Neural cell (in vitro differentiated cells): Measurements from ENCODE around the gene SKI. TPM values are rescaled to one million over a fixed set of nuclear protein-coding genes. Genes with fewer than 3 reads are reported as not detected.

Experiments
- H2AFZ ChIP-seq: fragments of 200-600, 300-800 bp; sonication (generic), shearing (Covaris generic); 2 replicates; pipeline ENCODE4 v1.6.0; 2014; ENCODE audit warnings: low read depth, mild to moderate bottlenecking, antibody characterized with exemption, low read length, moderate library complexity
- H3F3A ChIP-seq: fragments of 200-600 bp; shearing (Covaris generic); 2 replicates; pipeline ENCODE4 v1.6.1; 2016; ENCODE audit warnings: mild to moderate bottlenecking, moderate library complexity, mixed read lengths, antibody characterized with exemption, low read length; ENCODE audit not compliant: insufficient read depth, poor library complexity, severe bottlenecking
- H3K27ac ChIP-seq: fragments of 200-600, 300-800 bp; sonication (generic), shearing (Covaris generic); 2 replicates; pipeline ENCODE4 v1.5.1; 2014; ENCODE audit warnings: mild to moderate bottlenecking, low read length, moderate library complexity
- H3K27me3 ChIP-seq: fragments of 300-800, 200-600 bp; sonication (generic), shearing (Covaris generic); 2 replicates; pipeline ENCODE4 v1.6.0; 2014; ENCODE audit warnings: mild to moderate bottlenecking, low read depth, low read length, moderate library complexity; ENCODE audit not compliant: insufficient read depth
- H3K36me3 ChIP-seq: fragments of 300-800, 200-600 bp; sonication (generic), shearing (Covaris generic); 2 replicates; pipeline ENCODE4 v1.5.1; 2014; ENCODE audit warnings: mild to moderate bottlenecking, antibody characterized with exemption, low read length, moderate library complexity; ENCODE audit not compliant: insufficient read depth
- H3K4me2 ChIP-seq: fragments of 300-800, 200-600 bp; sonication (generic), shearing (Covaris generic); 2 replicates; pipeline ENCODE4 v1.6.0; 2014; ENCODE audit warnings: mild to moderate bottlenecking, low read length
- H3K4me3 ChIP-seq: fragments of 300-800, 200-600 bp; sonication (generic), shearing (Covaris generic); 2 replicates; pipeline ENCODE4 v1.5.1; 2014; ENCODE audit warnings: mild to moderate bottlenecking, low read length, moderate library complexity
- H3K79me2 ChIP-seq: fragments of 200-600 bp; shearing (Covaris generic); replicated peaks from 2 replicates; pipeline ENCODE4 v1.6.0; 2014; ENCODE audit warnings: mild to moderate bottlenecking, low read length, moderate library complexity; ENCODE audit not compliant: insufficient read depth
- H3K9ac ChIP-seq: fragments of 300-800, 200-600 bp; sonication (generic), shearing (Covaris generic); 2 replicates; pipeline ENCODE4 v1.6.1; 2016; ENCODE audit warnings: mild to moderate bottlenecking, low read length, mixed read lengths
- H3K9me2 ChIP-seq: fragments of 200-600 bp; shearing (Covaris generic); 2 replicates; pipeline ENCODE4 v1.6.1; 2016; ENCODE audit warnings: mild to moderate bottlenecking, low read length, mixed read lengths; ENCODE audit not compliant: insufficient read depth
- H3K9me3 ChIP-seq: fragments of 200-600, 300-800 bp; sonication (generic), shearing (Covaris generic); 2 replicates; pipeline ENCODE4 v1.6.1; 2016; ENCODE audit warnings: mild to moderate bottlenecking, mixed run types, low read length, moderate library complexity, mixed read lengths
- H4K20me1 ChIP-seq: fragments of 200-600 bp; shearing (Covaris generic); 2 replicates; pipeline ENCODE4 v1.6.1; 2016; ENCODE audit warnings: mild to moderate bottlenecking, mixed run types; ENCODE audit not compliant: insufficient read depth
- CTCF ChIP-seq: fragments of 450-650 bp; IDR thresholded peaks from 2 replicates; pipeline ENCODE4 v1.5.1; 2014; ENCODE audit warnings: antibody characterized with exemption, mild to moderate bottlenecking, moderate library complexity; ENCODE audit not compliant: poor library complexity, severe bottlenecking
- EP300 ChIP-seq: fragments of 450-650 bp; conservative IDR thresholded peaks from 2 replicates; pipeline ENCODE4 v1.6.1; 2014; ENCODE audit warnings: antibody characterized with exemption, mild to moderate bottlenecking, moderate library complexity; ENCODE audit not compliant: poor library complexity, severe bottlenecking
- EZH2 ChIP-seq: fragments of 200-600, 300-800 bp; shearing (Covaris generic), sonication (generic); IDR thresholded peaks from 2 replicates; pipeline ENCODE4 v1.6.1; 2014; ENCODE audit warnings: antibody characterized with exemption, low read length, borderline replicate concordance, mild to moderate bottlenecking; ENCODE audit not compliant: insufficient read depth, poor library complexity, severe bottlenecking
- MXI1 ChIP-seq: fragments of 450-650 bp; conservative IDR thresholded peaks from 2 replicates; pipeline ENCODE4 v1.6.1; 2014; ENCODE audit warnings: antibody characterized with exemption, mild to moderate bottlenecking; ENCODE audit not compliant: poor library complexity, severe bottlenecking
- POLR2AphosphoS5 ChIP-seq: IDR thresholded peaks from 2 replicates; pipeline ENCODE4 v1.6.1; 2012
- RAD21 ChIP-seq: fragments of 450-650 bp; conservative IDR thresholded peaks from 2 replicates; pipeline ENCODE4 v1.6.1; 2014; ENCODE audit warnings: antibody characterized with exemption, mild to moderate bottlenecking, moderate library complexity
- SMC3 ChIP-seq: fragments of 450-650 bp; conservative IDR thresholded peaks from 2 replicates; pipeline ENCODE4 v1.6.1; 2014; ENCODE audit warnings: antibody characterized with exemption, mild to moderate bottlenecking, moderate library complexity; ENCODE audit not compliant: poor library complexity
- TAF1 ChIP-seq: IDR thresholded peaks from 2 replicates; pipeline ENCODE4 v1.6.1; 2012; ENCODE audit warnings: low read depth
- polyA plus RNA-seq: library from polyadenylated mRNA; depleted of rRNA; stranded (reverse); fragments of >200 nt; gene quantifications from 2 replicates; pipeline ENCODE4 v1.2.3, GENCODE V29; 2014
- TF ChIP-seq, protein P1 (sequence below): IDR thresholded peaks from 2 replicates; pipeline ENCODE4 v1.6.1; 2012; ENCODE audit warnings: borderline replicate concordance

SKI gene
- polyA plus RNA-seq, 1 donor from 2014 or later, result 4.1 TPM

DNA sequence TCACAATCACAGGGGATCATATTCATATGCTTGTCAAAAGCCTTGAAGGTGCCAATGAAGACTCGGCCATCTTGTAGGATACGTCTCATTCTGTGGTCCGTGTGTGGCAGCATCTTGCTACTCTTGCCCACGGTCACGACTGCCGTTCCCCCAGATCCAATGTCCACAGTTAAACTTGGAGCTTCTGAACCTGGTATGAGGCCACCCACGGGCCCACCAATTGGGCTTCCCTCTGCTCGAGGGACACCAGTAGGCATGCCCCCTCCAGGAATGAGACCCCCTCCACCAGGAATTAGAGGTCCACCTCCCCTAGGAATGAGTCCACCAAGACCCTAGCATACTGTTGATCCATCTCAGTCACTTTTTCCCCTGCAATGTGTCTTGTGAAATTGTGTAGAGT, 123.6 kb downstream of the SKI start:
- no peak for TF ChIP-seq TAF1
- no peak for TF ChIP-seq RAD21
- no peak for TF ChIP-seq EZH2
- TF ChIP-seq EP300, result no peak
- no peak for TF ChIP-seq POLR2AphosphoS5
- TF ChIP-seq CTCF, result no peak
- Histone ChIP-seq H3K4me3 (no peak overlapping the region), H3K4me2 (no peak overlapping the region), H3K27me3 (no peaks in the 10 kb centered on the region), H4K20me1 (no peaks in the 10 kb centered on the region), H3K79me2 (no peaks in the 10 kb centered on the region), H3K27ac (no peak overlapping the region), H3K9ac (no peak overlapping the region), H3K9me2 (no peaks in the 10 kb centered on the region), H2AFZ (no peak overlapping the region), H3K9me3 (no peaks in the 10 kb centered on the region), H3F3A (no peaks in the 10 kb centered on the region), H3K36me3 (no peaks in the 10 kb centered on the region)

DNA sequence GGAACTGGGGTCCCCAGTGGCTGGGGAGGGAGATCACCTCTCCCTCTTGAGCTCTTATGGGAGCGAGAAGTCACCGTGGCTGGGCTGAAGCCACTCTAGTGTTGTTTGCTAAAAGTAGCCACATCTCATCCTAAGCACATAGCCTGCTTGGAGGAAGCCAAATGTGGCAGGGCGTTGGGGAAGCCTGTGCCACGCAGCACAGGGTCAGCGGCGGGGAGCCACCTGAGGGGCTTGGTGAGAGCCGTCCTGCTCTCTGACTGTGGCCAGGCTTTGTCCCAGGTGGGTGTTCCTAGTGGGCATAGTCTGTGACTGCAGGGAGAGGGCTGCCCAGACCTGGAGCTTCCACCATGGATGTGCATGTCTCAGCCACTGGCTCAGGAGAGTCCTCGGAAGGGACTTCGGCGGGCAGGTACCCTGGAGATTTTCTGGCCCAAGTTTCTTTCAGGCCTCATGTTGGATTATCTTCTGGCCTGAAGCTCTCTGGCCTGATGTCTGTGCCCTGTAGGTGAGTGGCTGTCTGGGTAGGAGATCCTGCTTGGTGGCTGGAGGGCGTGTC, 124.3 kb downstream of the SKI start:
- no peaks in the 10 kb centered on the region for H4K20me1 ChIP-seq
- H3K9me2 ChIP-seq, result no peaks in the 10 kb centered on the region
- H3K27ac ChIP-seq, result no peak overlapping the region
- H3K36me3 ChIP-seq, result no peaks in the 10 kb centered on the region
- no peaks in the 10 kb centered on the region for H3K27me3 ChIP-seq
- no peak overlapping the region for H3K4me3 ChIP-seq
- TF ChIP-seq TAF1 (no peak), EZH2 (no peak), MXI1 (no peak), CTCF (no peak), EP300 (no peak), POLR2AphosphoS5 (no peak), SMC3 (no peak), RAD21 (no peak)
- TF ChIP-seq, protein P1, sequence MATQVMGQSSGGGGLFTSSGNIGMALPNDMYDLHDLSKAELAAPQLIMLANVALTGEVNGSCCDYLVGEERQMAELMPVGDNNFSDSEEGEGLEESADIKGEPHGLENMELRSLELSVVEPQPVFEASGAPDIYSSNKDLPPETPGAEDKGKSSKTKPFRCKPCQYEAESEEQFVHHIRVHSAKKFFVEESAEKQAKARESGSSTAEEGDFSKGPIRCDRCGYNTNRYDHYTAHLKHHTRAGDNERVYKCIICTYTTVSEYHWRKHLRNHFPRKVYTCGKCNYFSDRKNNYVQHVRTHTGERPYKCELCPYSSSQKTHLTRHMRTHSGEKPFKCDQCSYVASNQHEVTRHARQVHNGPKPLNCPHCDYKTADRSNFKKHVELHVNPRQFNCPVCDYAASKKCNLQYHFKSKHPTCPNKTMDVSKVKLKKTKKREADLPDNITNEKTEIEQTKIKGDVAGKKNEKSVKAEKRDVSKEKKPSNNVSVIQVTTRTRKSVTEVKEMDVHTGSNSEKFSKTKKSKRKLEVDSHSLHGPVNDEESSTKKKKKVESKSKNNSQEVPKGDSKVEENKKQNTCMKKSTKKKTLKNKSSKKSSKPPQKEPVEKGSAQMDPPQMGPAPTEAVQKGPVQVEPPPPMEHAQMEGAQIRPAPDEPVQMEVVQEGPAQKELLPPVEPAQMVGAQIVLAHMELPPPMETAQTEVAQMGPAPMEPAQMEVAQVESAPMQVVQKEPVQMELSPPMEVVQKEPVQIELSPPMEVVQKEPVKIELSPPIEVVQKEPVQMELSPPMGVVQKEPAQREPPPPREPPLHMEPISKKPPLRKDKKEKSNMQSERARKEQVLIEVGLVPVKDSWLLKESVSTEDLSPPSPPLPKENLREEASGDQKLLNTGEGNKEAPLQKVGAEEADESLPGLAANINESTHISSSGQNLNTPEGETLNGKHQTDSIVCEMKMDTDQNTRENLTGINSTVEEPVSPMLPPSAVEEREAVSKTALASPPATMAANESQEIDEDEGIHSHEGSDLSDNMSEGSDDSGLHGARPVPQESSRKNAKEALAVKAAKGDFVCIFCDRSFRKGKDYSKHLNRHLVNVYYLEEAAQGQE, result no peak
- H3K9me3 ChIP-seq, result no peaks in the 10 kb centered on the region
- no peaks in the 10 kb centered on the region for H3F3A ChIP-seq
- no peak overlapping the region for H3K4me2 ChIP-seq
- H3K79me2 ChIP-seq, result no peaks in the 10 kb centered on the region
- H2AFZ ChIP-seq, result no peak overlapping the region
- H3K9ac ChIP-seq, result no peak overlapping the region
